B cell (primary cell): ENCODE data around the gene SON. TPM values are rescaled to one million over a fixed set of nuclear protein-coding genes. Genes with fewer than 3 reads are reported as not detected.

Source experiments
- ATAC-seq: fragments of 200-7000 bp; cut with Tn5 transposase; one replicate; pipeline ENCODE4 v1.10.0; 2021; ENCODE audit warnings: low read depth, mild to moderate bottlenecking, moderate number of reproducible peaks, moderate library complexity
- CTCF ChIA-PET: fragments of 350-600 bp; sonication (Branson Sonifier 250); formaldehyde crosslinking; loops from one replicate; lab custom pipeline; 2021; ENCODE audit warnings: antibody characterized with exemption, inconsistent platforms; lab: Charles Lee
- POLR2A ChIA-PET: fragments of 350-600 bp; sonication (Branson Sonifier 250); formaldehyde crosslinking; loops from one replicate; lab custom pipeline; 2021; ENCODE audit warnings: antibody characterized with exemption; lab: Charles Lee
- DNase-seq: peaks from one replicate; pipeline ENCODE4 v3.0.0; 2013
- H2AFZ ChIP-seq: 2 replicates; pipeline ENCODE4 v1.6.1; 2012; ENCODE audit warnings: mild to moderate bottlenecking, low read depth, low read length; ENCODE audit not compliant: insufficient read depth, poor library complexity, severe bottlenecking
- H3K27ac ChIP-seq, 2 donors: 1 replicate in 1 of 2; 2 replicates in 1 of 2; pipeline ENCODE4 v1.5.1; 2012 to 2013; ENCODE audit warnings: low read length in 2 of 2, mild to moderate bottlenecking in 2 of 2, moderate library complexity in 1 of 2
- H3K27me3 ChIP-seq, 4 experiments: fragments of 200-600 bp in 1 of 4; sonication (generic) in 1 of 4; replicated peaks in 1 of 4; 1 replicate in 2 of 4; 2 replicates in 2 of 4; pipeline versions ENCODE4 v1.6.1 to v1.7.0; 2013 to 2016; ENCODE audit warnings: low read length in 3 of 4, mild to moderate bottlenecking in 2 of 4, mixed read lengths in 1 of 4, moderate library complexity in 1 of 4; ENCODE audit not compliant: insufficient read depth in 4 of 4, control insufficient read depth in 3 of 4; ENCODE audit errors: control extremely low read depth in 1 of 4
- H3K36me3 ChIP-seq, 2 experiments: replicated peaks in 1 of 2; 1 replicate in 1 of 2; 2 replicates in 1 of 2; pipeline versions ENCODE4 v1.6.1 to v1.7.1; 2013; ENCODE audit warnings: low read length in 1 of 2; ENCODE audit not compliant: insufficient read depth in 2 of 2, control insufficient read depth in 1 of 2; ENCODE audit errors: control extremely low read depth in 1 of 2, extremely low read depth in 1 of 2
- H3K4me1 ChIP-seq, 2 donors: fragments of 200-600 bp in 1 of 2; sonication (generic) in 1 of 2; 1 replicate in 1 of 2; 2 replicates in 1 of 2; pipeline versions ENCODE4 v1.5.1 to v1.6.1; 2013 to 2017; ENCODE audit warnings: low read length in 2 of 2; ENCODE audit not compliant: control insufficient read depth in 2 of 2, insufficient read depth in 2 of 2
- H3K4me2 ChIP-seq: replicated peaks from 2 replicates; pipeline ENCODE3; 2012; ENCODE audit warnings: mild to moderate bottlenecking, low read depth, low read length; ENCODE audit not compliant: poor library complexity, severe bottlenecking
- H3K4me3 ChIP-seq, 5 experiments: fragments of 200-600 bp in 1 of 5; sonication (generic) in 1 of 5; 1 replicate in 3 of 5; 2 replicates in 2 of 5; pipeline versions ENCODE4 v1.5.1 to v1.7.0; 2011 to 2016; ENCODE audit warnings: low read length in 4 of 5, mild to moderate bottlenecking in 4 of 5, low read depth in 2 of 5, control low read depth in 1 of 5, moderate library complexity in 1 of 5; ENCODE audit not compliant: insufficient read depth in 1 of 5; ENCODE audit errors: control extremely low read depth in 1 of 5, extremely low read depth in 1 of 5
- H3K79me2 ChIP-seq: fragments of 200-600 bp; sonication (generic); one replicate; pipeline ENCODE4 v1.6.0; 2016; ENCODE audit warnings: low read length; ENCODE audit not compliant: control insufficient read depth, insufficient read depth
- H3K9ac ChIP-seq: fragments of 200-600 bp; sonication (generic); 2 replicates; pipeline ENCODE4 v1.6.1; 2017; ENCODE audit warnings: mild to moderate bottlenecking, low read length, moderate library complexity
- H3K9me3 ChIP-seq, 3 donors: one replicate each; pipeline versions ENCODE4 v1.6.1 to v1.7.1; 2013; ENCODE audit warnings: low read length in 2 of 3; ENCODE audit not compliant: control insufficient read depth in 2 of 3, insufficient read depth in 1 of 3; ENCODE audit errors: control extremely low read depth in 1 of 3
- H4K20me1 ChIP-seq: 2 replicates; pipeline ENCODE4 v1.6.0; 2012; ENCODE audit warnings: mild to moderate bottlenecking, low read length; ENCODE audit not compliant: insufficient read depth, control insufficient read depth, poor library complexity, severe bottlenecking
- H3K27ac Mint-ChIP-seq: one replicate; pipeline ENCODE4 v1.8.0; 2021; ENCODE audit warnings: mixed read lengths
- H3K27me3 Mint-ChIP-seq: one replicate; pipeline ENCODE4 v1.8.0; 2021; ENCODE audit warnings: mixed read lengths
- H3K4me1 Mint-ChIP-seq: one replicate; pipeline ENCODE4 v1.8.0; 2021; ENCODE audit warnings: mixed read lengths
- H3K4me3 Mint-ChIP-seq: one replicate; pipeline ENCODE4 v1.8.0; 2021; ENCODE audit warnings: mixed read lengths
- H3K9me3 Mint-ChIP-seq: one replicate; pipeline ENCODE4 v1.8.0; 2022; ENCODE audit warnings: mixed read lengths; ENCODE audit not compliant: insufficient read depth
- CTCF ChIP-seq: fragments of 200-600 bp; IDR thresholded peaks from one replicate; pipeline ENCODE4 v1.8.0; 2022; ENCODE audit warnings: antibody characterized with exemption, mild to moderate bottlenecking
- EZH2 ChIP-seq: IDR thresholded peaks from 2 replicates; pipeline ENCODE4 v1.6.1; 2012; ENCODE audit warnings: borderline replicate concordance, low read depth, mild to moderate bottlenecking, moderate library complexity, low read length; ENCODE audit not compliant: insufficient read depth, poor library complexity, severe bottlenecking
- WGBS: methylation state at CpG from one replicate; pipeline ENCODE4 v1.1.5; 2013; ENCODE audit warnings: missing lambda C conversion rate; ENCODE audit not compliant: insufficient coverage; 5-methylcytosine and 5-hydroxymethylcytosine counted together
- intact Hi-C: fragments of 100-400 bp; cut with micrococcal nuclease; formaldehyde crosslinking; loops from one replicate; pipeline ENCODE4 v1.10.0; 2022
- polyA plus RNA-seq: library from polyadenylated mRNA; depleted of rRNA; stranded (reverse); fragments of >200 nt; gene quantifications from 2 replicates; pipeline ENCODE4 v1.2.3, GENCODE V29; 2012
- total RNA-seq, 2 donors: library from RNA; stranded (reverse); fragments of 120-200 nt in 1 of 2; gene quantifications; 1 replicate in 1 of 2; 2 replicates in 1 of 2; pipeline versions ENCODE4 v1.2.3 to v1.2.4, GENCODE V29; 2013 to 2022

SON gene
- total and polyA plus RNA-seq, 2 donors (not counting 1 experiment from before 2014, with no cell fraction given) = 92.0 to 463 TPM

- Histone ChIP-seq H3K9me3 (no peaks in the 10 kb centered on the region), H3K36me3 (peaks cover 20 to 83% of the 10 kb centered on the region in 2 experiments), H3K27ac (no peak overlapping the region), H2AFZ (no peak overlapping the region), H3K9ac (no peak overlapping the region), H3K4me3 (no peak overlapping the region), H4K20me1 (peaks cover 90% of the 10 kb centered on the region), H3K27me3 (no peaks in the 10 kb centered on the region), H3K4me2 (no peak overlapping the region), H3K4me1 (peaks cover 0 to 6% of the 10 kb centered on the region in 2 donors), H3K79me2 (peaks cover 100% of the 10 kb centered on the region)
- Mint-ChIP-seq H3K4me3 (no peak overlapping the region), H3K27me3 (no peaks in the 10 kb centered on the region), H3K9me3 (peaks cover 4% of the 10 kb centered on the region), H3K27ac (no peak overlapping the region), H3K4me1 (peaks cover 24% of the 10 kb centered on the region)
- TF ChIP-seq EZH2 (no peak), CTCF (no peak)
- 98% methylated on average over 20 of the region's 23 CpGs for WGBS
- ChIA-PET POLR2A (no interaction called here), CTCF (interaction anchor here (1.1 kb wide), 1 partner anchor 28 kb away, joined by 3 read pairs; no protein-coding TSS in a partner anchor)
- ATAC-seq (no peak), DNase-seq (no peak)
- intact Hi-C loops = no loop called here
These were observed 8.2 kb downstream of the SON start for GRCh38 chr21:33550772-33551660.

GRCh38 chr21:33551664-33552063 lies 8.8 kb downstream of the SON start:
- ChIA-PET POLR2A (no interaction called here), CTCF (interaction anchor here (1.1 kb wide), 1 partner anchor 29 kb away, joined by 3 read pairs; no protein-coding TSS in a partner anchor)
- peaks cover 25% of the 10 kb centered on the region for H3K4me1 Mint-ChIP-seq
- Histone ChIP-seq H3K9ac (no peak overlapping the region), H3K27me3 (no peaks in the 10 kb centered on the region), H3K27ac (no peak overlapping the region), H4K20me1 (peaks cover 90% of the 10 kb centered on the region), H3K79me2 (peaks cover 100% of the 10 kb centered on the region), H2AFZ (no peak overlapping the region), H3K4me3 (no peak overlapping the region), H3K9me3 (no peaks in the 10 kb centered on the region), H3K4me1 (peaks cover 0 to 6% of the 10 kb centered on the region in 2 donors), H3K36me3 (peaks cover 23 to 86% of the 10 kb centered on the region in 2 experiments), H3K4me2 (no peak overlapping the region)
- peaks cover 4% of the 10 kb centered on the region for H3K9me3 Mint-ChIP-seq
- H3K27ac Mint-ChIP-seq = no peak overlapping the region
- H3K4me3 Mint-ChIP-seq = no peak overlapping the region
- 100% methylated on average over 2 of the region's 2 CpGs for WGBS
- intact Hi-C loops = no loop called here
- ATAC-seq = no peak
- TF ChIP-seq CTCF = no peak
- TF ChIP-seq EZH2 = no peak
- no peak for DNase-seq
- no peaks in the 10 kb centered on the region for H3K27me3 Mint-ChIP-seq
